ENCODE results near the gene FOXI3. TPM values are rescaled to one million over a fixed set of nuclear protein-coding genes. Genes with fewer than 3 reads are reported as not detected.
"Not testable (repeated sequence)": the region's sequence is repeated elsewhere in the genome, so short reads cannot be mapped to it uniquely, and the experiment has no call there.

The FOXI3 gene
- total and polyA plus RNA-seq, 11 donors, result not detected

GRCh38 chr2:88416016-88416663 lies 36.4 kb downstream of the FOXI3 start:
- 37 to 41% (median 39%) methylated on average over 6 of the region's 6 CpGs for WGBS, 4 donors

GRCh38 chr2:88408870-88409269 lies 43.6 kb downstream of the FOXI3 start:
- H3K27me3 ChIP-seq, result peaks cover 0 to 14% (median 0%) of the 10 kb centered on the region in 9 donors
- H3K4me1 ChIP-seq; H3K27ac ChIP-seq; H3K36me3 ChIP-seq; DNase-seq; H3K9me3 ChIP-seq; ATAC-seq; intact Hi-C loops (cut with DNase I); H3K4me3 ChIP-seq: not testable (repeated sequence)
- WGBS, 4 donors, result 74 to 90% (median 85%) methylated on average over 5 of the region's 5 CpGs

More at GRCh38 chr2:88416016-88416663, 36.4 kb downstream of the FOXI3 start:
- no peak overlapping the region for H3K4me3 ChIP-seq
- no peak for TF ChIP-seq POLR2A (IDR thresholded peaks at IDR 0.05)
- TF ChIP-seq CTCF (IDR thresholded peaks at IDR 0.05), result no peak
- DNase-seq (no peak), ATAC-seq (no peak)
- H3K27ac ChIP-seq, result no peak overlapping the region
- no peaks in the 10 kb centered on the region for H3K4me1 ChIP-seq
- intact Hi-C loops (cut with DNase I), result no loop called here
- peaks cover 0 to 44% (median 5%) of the 10 kb centered on the region in 9 donors for H3K27me3 ChIP-seq
- H3K36me3 ChIP-seq, result no peaks in the 10 kb centered on the region
- H3K9me3 ChIP-seq, result no peaks in the 10 kb centered on the region

- Histone ChIP-seq H3K36me3 (no peaks in the 10 kb centered on the region), H3K27me3 (peaks cover 0 to 30% (median 0%) of the 10 kb centered on the region in 9 donors), H3K4me1 (no peaks in the 10 kb centered on the region), H3K27ac (no peak overlapping the region), H3K4me3 (no peak overlapping the region), H3K9me3 (no peaks in the 10 kb centered on the region)
- intact Hi-C loops (cut with DNase I), result no loop called here
- DNase-seq, result no peak
- no peak for TF ChIP-seq CTCF (IDR thresholded peaks at IDR 0.05)
- TF ChIP-seq POLR2A (IDR thresholded peaks at IDR 0.05), result no peak
- 53 to 61% (median 57%) methylated on average over 4 of the region's 4 CpGs for WGBS, 4 donors
- ATAC-seq, result no peak
These were observed 52.3 kb downstream of the FOXI3 start for GRCh38 chr2:88400037-88400767.

GRCh38 chr2:88398180-88398579 lies 54.3 kb downstream of the FOXI3 start:
- no peak for ATAC-seq
- no peaks in the 10 kb centered on the region for H3K9me3 ChIP-seq
- intact Hi-C loops (cut with DNase I), result no loop called here
- H3K27me3 ChIP-seq, result peaks cover 0 to 30% (median 0%) of the 10 kb centered on the region in 9 donors
- H3K4me3 ChIP-seq, result no peak overlapping the region
- H3K4me1 ChIP-seq, result no peaks in the 10 kb centered on the region
- H3K27ac ChIP-seq, result no peak overlapping the region
- no peak for DNase-seq
- no peaks in the 10 kb centered on the region for H3K36me3 ChIP-seq
- TF ChIP-seq POLR2A (IDR thresholded peaks at IDR 0.05) (no peak), CTCF (IDR thresholded peaks at IDR 0.05) (no peak)
- 47 to 59% (median 49%) methylated on average over 5 of the region's 5 CpGs for WGBS, 4 donors

Other genes with a start within 250 kb of the FOXI3 start
- gene EIF2AK3, start 174.8 kb upstream of the FOXI3 start, total RNA-seq, result 10 to 100 TPM in 6 of 9 donors, 1 to 10 TPM in 3; 4.7 to 16.1 (median 10.9) TPM
- 10 to 100 TPM in 1 of 2 donors, 1 to 10 TPM in 1; 2.7 to 29.9 TPM for gene EIF2AK3, start 174.8 kb upstream of the FOXI3 start, polyA plus RNA-seq
- 10 to 100 TPM in 7 of 9 donors, 1 to 10 TPM in 2; 4.1 to 15.3 (median 12.6) TPM for gene RPIA, start 239.0 kb upstream of the FOXI3 start, total RNA-seq
- gene RPIA, start 239.0 kb upstream of the FOXI3 start, polyA plus RNA-seq, result 10 to 100 TPM; 12.8 to 15.4 TPM

All from heart left ventricle (tissue), 16 donors.